GM21528 (cell line): ENCODE data around the gene SELP.
"Not testable (repeated sequence)": the region's sequence is repeated elsewhere in the genome, so short reads cannot be mapped to it uniquely, and the experiment has no call there.

Experiments used
- ATAC-seq: cut with Tn5 transposase; IDR thresholded peaks from one replicate; pipeline ENCODE4 v1.9.1; 2021; ENCODE audit warnings: mild to moderate bottlenecking, moderate library complexity; ENCODE audit not compliant: unreplicated experiment, low FRiP score

SELP gene

DNA sequence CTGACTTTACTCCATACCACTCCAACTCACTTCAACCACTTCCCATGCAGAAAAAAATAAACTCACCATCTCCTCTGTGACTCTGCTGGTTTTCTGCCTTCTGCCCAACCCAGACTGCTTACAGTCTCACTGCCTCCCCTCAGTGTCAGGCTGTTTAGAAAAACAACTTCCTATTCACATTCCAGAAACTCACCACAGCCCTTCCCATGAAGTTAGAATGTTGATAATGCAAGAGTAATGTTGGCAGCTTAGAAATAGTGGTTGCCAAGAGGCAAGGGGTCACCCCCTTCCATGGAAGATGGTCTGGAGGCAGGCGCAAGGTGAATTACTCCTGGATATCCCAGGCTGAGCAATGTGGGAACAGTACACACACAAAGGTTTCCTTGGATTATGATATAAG, at the start of gene SELP:
Gene SELP, minus strand, starts transcription at position 119 of the 400 bp plus-strand sequence. Its CDS starts 50 bp downstream, at position 69.
- ATAC-seq = no peak

DNA sequence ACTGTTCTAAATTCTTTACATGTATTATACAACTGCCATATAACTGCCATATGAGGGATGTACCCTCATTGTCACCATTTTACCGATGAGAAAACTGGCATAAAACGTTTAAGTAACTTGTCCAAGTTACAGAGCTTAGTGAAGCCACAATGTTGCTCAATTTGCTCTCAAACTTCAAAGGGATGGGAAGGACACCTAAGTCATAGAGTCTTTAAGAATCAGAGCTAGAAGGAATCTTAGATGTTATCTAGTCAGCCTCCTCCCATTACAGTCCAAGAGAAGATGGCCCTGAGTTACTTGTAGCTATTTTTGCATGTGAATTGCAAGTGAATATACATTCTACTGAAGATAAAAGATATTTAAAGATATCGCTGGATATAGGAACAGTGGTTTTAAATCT, 49.8 kb upstream of the SELP start:
- ATAC-seq = no peak

DNA sequence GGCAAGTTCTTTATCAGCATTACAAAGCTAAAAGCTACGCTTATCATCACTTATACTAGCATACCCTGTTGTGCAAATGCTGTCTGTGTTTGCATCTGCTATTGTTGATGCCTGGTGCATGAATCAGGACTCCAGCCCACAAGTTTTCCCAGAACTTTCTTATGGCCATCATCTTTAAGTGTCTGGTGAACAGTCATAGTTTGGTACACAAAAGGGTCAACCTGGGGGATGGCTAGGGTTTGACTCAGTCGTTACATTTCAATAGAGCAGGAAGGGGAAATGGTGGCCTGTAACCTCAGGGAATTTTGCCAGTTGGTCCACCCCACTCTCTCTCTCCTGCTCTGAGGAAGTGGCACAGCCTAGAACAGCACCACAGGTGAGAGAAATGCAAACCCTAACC, 46.1 kb upstream of the SELP start:
- no peak for ATAC-seq

GRCh38 chr1:169670836-169671235, 40.9 kb upstream of the SELP start:
- no peak for ATAC-seq

DNA sequence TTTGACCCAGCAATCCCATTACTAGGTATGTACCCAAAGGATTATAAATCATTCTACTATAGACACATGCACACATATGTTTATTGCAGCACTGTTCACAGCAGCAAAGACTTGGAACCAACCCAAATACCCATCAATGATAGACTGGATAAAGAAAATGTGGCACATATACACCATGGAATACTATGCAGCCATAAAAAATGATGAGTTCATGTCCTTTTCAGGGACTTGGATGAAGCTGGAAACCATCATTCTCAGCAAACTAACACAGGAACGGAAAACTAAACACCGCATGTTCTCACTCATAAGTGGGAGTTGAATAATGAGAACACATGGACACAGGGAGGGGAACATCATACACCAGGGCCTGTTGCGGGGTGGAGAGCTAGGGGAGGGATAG, 40.3 kb upstream of the SELP start:
- ATAC-seq = not testable (repeated sequence)

DNA sequence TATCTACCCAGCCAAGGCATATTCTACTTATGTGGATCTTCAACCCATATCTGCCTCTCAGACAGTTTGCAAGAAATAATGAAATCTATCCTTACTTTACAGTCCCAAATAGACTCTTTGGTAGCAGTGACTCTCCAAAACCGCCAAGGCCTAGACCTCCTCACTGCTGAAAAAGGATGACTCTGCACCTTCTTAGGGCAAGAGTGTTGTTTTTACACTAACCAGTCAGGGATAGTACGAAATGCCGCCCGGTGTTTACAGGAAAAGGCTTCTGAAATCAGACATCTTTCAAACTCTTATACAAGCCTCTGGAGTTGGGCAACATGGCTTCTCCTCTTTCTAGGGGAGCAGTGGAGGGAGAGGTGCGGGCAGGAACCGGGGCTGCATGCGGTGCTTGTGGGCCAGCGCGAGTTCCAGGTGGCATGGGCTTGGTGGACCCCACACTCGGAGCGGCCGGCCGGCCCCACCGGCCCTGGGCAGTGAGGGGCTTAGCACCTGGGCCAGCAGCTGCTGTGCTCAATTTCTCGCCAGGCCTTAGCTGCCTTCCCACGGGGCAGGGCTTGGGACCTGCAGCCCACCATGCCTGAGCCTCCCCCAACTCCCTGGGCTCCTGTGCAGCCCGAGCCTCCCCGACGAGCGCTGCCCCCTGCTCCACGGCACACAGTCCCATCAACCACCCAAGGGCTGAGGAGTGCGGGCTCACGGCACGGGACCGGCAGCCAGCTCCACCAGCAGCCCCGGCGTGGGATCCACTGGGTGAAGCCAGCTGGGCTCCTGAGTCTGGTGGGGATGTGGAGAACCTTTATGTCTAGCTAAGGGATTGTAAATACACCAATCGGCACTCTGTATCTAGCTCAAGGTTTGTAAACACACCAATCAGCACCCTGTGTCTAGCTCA, 38.0 kb upstream of the SELP start:
- ATAC-seq = not testable (repeated sequence)

GRCh38 chr1:169667227-169667639, 37.3 kb upstream of the SELP start:
- ATAC-seq = not testable (repeated sequence)

DNA sequence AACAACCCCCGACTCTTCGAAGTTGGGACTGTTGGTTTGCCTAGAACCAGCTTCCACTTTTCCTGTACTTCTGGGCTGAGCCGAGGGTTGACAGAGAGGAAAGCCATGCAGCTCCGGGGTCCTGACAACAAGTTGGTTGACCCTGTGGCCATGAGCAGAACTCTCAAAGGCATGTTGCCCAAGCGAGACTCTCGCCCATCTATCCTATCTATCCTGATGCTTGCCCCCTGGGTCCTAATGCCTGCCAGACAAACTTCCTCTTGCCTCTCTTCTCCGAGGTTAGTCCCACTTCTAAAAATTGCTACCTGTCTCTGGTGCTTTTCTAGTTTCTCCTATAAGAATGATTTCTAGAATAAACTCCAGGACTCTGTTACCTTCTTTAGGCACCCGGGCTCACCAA, 32.8 kb upstream of the SELP start:
- ATAC-seq = not testable (repeated sequence)

DNA sequence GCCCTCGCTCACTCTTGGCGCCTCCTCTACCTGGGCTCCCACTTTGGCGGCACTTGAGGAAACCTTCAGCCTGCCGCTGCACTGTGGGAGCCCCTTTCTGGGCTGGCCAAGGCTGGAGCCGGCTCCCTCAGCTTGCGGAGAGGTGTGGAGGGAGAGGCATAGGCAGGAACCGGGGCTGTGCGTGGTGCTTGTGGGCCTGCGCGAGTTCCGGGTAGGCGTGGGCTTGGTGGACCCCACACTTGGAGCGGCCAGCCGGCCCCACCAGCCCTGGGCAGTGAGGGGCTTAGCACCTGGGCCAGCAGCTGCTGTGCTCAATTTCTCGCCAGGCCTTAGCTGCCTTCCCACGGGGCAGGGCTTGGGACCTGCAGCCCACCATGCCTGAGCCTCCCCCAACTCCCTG, 31.1 kb upstream of the SELP start:
- ATAC-seq = not testable (repeated sequence)

DNA sequence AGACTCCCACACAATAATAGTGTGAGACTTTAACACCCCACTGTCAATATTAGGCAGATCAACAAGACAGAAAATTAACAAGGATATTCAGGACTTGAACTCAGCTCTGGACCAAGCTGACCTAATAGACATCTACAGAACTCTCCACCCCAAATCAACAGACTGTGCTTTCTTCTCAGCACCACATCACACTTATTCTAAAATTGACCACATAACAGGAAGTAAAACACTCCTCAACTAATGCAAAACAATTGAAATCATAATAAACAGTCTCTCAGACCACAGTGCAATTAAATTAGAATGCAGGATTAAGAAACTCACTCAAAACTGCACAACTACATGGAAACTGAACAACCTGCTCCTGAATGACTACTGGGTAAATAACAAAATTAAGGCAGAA, 28.9 kb upstream of the SELP start:
- ATAC-seq = not testable (repeated sequence)

DNA sequence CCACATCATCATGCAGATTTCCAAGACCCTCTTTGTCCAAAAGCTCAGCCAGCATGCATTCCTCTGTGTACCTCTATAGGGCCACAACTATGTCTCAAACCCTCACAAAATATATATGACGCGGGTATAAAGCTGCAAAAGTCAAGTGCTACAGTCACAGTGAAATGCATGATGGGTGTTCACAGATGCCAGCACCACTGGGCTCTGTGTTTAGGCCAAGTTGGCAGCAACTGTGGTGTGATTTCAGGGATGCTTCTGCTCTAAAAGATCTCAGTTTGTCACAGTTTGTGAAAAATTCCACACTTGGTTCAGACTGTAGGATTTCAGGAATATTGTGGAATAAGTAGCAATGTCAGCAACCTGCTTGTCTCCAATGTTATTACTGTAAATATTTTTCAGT, 23.9 kb upstream of the SELP start:
- no peak for ATAC-seq

- no peak for ATAC-seq
These were observed 21.1 kb upstream of the SELP start for GRCh38 chr1:169651035-169651434.

- ATAC-seq = no peak
These were observed 20.6 kb upstream of the SELP start for GRCh38 chr1:169650551-169650950.

DNA sequence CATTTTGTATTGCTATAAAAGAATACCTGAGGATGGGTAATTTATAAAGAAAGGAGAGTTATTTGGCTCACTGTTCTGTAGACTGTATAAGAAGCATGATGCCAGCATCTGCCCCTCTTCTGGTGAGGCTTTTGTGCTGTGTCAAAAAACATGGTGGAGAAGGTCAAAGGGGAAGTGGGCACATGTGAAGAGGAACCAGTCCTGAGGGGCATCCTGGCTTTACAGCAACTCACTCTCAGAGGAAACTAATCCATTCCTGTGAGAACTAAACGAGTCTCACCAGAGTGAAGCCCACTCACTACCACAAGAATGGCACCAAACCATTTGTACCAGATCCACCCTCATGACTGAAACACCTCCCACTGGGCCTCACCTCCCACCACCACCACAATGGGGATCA, 18.8 kb upstream of the SELP start:
- ATAC-seq = no peak

DNA sequence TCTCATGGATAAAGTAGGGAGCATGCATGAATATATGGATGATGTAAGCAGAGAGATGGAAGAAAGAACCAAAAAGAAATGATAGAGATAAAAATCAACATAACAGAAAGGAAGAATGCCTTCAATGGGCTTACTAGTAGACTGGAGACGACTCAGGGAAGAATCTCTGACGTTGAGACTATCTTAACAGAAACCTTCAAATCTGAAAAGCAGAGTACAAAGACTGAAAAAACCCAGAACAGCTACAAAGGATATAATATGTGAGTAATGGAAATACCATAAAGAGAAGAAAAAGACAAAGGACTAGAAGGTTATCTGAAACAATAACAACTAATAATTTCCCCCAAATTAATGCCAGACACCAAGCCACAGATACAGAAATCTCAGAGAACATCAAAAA, 18.3 kb upstream of the SELP start:
- no peak for ATAC-seq

GRCh38 chr1:169647512-169647911, 17.6 kb upstream of the SELP start:
- no peak for ATAC-seq

DNA sequence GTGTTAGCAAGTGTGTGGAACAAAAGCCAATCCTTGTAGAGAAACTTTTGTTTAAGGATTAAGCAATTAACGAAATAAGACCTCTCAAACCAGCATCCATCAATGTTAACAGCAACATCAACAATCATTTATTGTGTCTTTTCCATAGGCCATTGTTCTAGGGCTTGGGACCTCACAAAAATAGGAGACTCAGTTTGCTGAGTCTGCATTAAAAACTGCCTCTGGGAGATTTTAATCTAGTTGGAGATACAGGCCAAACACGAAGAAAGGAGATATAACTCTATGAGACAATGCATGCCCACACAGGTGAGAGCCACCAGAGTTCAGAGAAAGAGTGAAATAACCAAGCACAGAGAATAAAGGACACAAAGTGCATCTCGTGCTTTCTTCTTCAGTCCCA, 14.4 kb upstream of the SELP start:
- ATAC-seq = no peak

- ATAC-seq = no peak
These were observed 5.0 kb upstream of the SELP start for GRCh38 chr1:169634877-169635276.

DNA sequence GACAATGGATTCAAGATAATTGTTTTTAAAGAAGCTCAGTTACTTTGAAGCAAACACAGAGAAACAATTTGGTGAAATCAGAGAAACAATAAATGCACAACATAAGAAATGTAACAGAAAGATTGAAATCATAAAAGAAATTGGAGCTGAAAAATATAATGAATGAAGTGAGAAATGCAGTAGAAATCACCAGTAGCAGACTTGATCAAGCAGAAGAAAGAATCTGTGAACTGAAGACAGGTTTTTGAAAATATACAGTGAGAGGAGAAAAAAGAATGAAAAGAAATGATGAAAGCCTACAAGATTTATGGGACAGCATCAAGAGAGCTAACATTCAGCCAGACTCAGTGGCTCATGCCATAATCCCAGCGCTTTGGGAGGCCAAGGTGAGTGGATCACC, 4.2 kb upstream of the SELP start:
- no peak for ATAC-seq

DNA sequence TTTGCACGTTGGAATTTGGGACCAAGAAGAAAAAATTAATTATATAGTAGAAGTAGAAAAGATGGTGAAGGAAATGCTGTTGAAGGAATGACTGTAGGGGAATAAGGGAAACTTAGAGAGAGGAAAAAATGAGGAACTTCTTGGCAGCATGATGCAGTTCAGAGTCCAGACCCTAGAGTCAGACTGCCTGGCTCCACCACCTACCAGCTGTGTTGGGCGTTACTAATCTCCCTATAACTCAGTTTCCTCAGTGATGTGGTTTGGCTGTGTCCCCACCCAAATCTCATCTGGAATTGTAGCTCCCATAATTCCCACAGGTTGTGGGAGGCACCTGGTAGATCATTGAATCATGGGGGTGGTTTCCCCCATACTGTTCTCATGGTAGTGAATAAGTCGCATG, 1.3 kb upstream of the SELP start:
- ATAC-seq = no peak

- ATAC-seq = no peak
These were observed 5.0 kb downstream of the SELP start for GRCh38 chr1:169624912-169625311.

DNA sequence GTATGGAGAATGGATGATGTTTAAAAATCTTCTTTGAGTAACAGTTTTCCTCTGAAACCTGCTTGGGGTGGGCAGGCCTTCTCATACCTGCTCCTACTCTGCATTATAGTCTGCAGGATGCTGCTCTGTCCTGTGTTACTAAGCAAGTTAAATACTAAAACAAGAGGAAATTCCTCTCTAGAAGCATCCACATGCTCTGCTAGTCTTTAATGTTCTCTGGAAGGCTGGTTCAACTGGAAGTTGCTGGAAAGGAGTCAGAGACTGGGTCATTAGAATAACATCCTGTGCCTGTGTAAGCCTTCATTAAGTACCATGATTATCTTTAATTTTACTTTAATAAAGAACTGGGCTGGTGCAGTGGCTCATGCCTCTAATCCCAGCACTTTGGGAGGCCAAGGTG, 5.8 kb downstream of the SELP start:
- no peak for ATAC-seq
